ENCODE data around the gene USP19.
A peak's percentile ranks its signal among the peaks of the same experiment; 100 is the strongest.

Gene USP19

DNA sequence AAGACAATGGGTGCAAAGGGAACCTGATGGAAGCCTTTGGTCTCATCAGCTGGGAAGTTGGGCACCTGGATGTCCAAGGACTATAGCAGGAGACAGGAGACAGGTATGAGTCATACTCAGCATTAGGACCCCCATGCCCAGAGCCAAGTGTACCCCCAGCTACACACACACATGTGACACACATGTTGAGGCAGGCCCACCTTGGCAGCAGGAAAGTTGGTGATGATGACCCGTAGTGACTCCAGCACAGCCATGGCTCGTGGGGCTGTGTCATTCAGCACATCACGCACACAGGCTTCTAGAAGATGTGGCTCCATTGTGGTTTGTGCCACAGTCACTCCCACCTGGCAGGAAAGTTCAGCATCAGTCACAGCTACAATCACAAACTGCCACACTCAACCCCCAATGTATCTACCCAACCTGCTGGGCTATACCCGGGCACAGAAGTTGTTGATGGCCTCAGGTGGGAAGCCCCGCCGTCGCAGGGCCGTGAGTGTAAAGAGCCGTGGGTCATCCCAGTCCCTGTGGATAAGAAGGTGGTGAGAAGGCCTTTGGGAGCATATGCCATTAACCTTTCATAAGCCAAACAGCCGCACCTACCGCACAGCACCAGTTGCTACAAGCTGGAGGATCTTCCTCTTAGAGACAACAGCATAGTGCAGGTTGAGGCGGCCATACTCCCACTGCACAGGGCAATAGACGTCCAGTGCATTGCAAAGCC lies 21.6 kb downstream of the USP19 start:
- no peak for DNase-seq

- DNase-seq = no peak
Observed at GRCh38 chr3:49098429-49098828, 22.2 kb downstream of the USP19 start.

GRCh38 chr3:49093853-49094767 lies 26.5 kb downstream of the USP19 start, which contains the start of gene QRICH1:
QRICH1 (minus strand) TSS chr3:49094071; CDS start chr3:49077017, 17,054 bp downstream.
- peak; percentile 94 for DNase-seq

DNA sequence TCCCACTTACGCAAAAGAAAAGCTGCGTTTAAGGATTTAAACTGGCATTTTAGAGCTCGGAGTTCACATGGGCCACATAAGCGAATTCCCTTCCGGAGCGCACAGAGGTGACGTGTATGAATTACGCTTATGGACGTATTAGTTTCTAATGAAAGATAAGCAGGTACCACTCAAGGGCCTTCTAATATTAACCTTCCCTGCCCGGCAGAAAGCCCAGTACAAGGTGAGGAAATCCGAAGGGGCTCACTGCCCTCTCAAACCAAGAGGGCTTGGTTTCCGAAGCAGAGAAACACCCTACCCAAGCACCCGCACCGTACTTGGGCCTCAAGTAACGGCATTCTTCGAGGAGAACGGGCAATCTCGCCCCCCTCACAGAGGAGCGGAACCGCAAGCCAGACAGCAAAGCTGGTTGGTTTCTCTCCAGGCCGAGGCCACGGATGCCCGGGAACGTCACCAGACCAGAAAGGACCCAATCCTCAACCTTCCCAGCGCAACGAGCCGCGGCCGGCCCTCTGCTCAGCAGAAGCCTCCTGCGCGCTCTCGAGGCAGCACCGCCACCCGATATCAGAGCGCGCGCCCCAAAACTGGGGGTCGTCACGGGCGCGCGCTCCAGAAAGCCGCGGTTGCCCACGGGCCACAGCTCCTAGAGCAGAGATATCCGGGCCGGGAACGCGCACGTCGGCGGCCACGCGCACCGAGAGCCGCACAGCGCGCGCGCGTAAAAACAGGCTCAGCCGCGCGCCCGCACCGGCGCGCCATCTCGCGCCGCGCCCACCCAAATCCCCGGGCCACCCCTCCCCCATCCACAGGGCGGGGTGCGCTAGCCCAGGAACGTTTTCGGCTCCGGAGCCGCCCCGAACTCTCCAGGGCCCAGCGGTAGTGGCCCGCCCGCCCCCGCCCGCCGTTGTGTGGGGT lies 27.4 kb downstream of the USP19 start:
- DNase-seq = peak; percentile 67

- no peak for DNase-seq
Observed at GRCh38 chr3:49081429-49081828, 39.2 kb downstream of the USP19 start.

DNA sequence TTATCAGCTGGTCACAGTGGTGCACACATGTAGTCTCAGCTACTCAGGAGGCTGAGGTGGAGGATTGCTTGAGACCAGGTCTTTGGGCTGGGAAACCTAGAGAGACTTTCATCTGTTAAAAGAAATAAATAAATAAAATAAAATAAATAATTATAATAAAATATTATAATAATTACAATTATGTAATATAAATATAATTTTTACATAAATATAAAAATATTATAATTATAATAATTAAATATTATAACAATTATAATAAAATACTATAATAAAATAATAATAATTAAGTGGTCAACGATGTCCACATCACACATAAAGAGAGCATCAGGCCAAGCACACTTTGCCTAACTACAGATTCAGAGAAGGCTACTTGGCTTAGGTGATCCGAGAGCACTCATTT lies 41.4 kb downstream of the USP19 start:
- no peak for DNase-seq

DNA sequence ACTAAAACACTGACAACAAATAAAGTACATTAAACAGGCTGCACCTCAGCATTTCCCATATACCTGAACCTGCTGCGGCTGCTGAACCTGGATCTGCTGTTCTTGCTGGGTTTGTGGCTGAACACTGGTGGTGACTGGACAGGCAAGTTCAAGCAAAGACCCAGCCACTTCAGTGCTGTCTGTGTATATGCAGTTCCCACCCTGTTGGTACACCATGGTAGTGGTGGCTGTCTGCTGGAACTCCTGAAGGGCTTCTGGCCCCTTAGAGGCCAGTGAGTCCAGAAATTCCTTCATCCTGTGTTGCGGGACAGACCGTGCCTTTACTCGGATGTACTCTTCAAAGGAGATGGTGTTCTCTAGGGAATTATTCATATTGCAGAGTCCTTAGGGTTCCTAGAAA lies 44.0 kb downstream of the USP19 start:
- DNase-seq = no peak

- no peak for DNase-seq
Observed at GRCh38 chr3:49076116-49076515, 44.5 kb downstream of the USP19 start.
